RCC 7860 (cell line): ENCODE measurements around the gene DBX1.
"Not testable (repeated sequence)": the region's sequence is repeated elsewhere in the genome, so short reads cannot be mapped to it uniquely, and the experiment has no call there.

ENCODE experiments used
- DNase-seq: peaks from one replicate; pipeline ENCODE4 v3.0.0-alpha.2; 2015; ENCODE audit warnings: low spot score
- FAIRE-seq: peaks from 2 replicates; lab custom pipeline; 2012; peaks lifted over from hg19 to GRCh38; lab: Jason Lieb, UNC

Gene DBX1

DNA sequence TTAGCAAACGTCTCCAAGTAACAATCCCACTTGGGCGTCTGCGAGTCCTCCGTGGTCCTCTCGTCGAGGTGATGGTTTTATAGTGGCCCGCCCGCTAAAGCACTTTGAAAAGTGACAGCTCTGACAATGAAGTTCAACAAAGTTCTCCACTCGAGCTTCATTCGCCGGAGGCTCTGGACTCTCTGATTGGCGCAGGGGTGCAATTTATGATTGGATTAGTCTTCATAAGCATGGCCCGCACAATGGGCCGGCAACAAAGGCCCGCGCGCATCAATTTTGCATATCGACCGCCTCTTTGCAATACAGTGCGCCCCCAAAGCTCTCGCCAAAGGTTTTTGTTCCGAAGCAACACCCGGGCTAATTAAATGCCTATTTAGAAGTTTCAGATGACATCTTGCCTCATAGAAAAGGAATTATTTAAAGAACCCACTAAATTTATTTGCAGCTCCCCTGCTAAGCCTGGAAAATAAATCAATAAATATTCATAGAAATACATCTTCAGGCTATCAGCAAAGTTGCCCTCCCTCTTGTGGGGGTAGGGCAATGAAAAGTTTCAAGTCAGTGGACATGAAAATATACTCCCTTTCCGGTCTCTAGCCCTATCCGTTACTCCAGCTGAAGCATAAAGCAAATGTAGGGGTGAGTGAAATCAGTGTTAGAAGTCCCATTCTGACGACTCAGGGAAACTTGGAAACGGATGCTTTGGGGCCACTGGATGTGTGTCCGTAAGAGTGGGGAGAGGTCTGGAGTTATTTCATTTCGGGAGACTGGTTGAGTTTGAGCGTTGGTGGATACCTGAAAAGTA, at the start of gene DBX1:
Gene DBX1, minus strand, starts transcription at position 51 of the 805 bp plus-strand sequence. CDS start 151 bp downstream, outside the sequence.
- no peak for DNase-seq
- no peak for FAIRE-seq

DNA sequence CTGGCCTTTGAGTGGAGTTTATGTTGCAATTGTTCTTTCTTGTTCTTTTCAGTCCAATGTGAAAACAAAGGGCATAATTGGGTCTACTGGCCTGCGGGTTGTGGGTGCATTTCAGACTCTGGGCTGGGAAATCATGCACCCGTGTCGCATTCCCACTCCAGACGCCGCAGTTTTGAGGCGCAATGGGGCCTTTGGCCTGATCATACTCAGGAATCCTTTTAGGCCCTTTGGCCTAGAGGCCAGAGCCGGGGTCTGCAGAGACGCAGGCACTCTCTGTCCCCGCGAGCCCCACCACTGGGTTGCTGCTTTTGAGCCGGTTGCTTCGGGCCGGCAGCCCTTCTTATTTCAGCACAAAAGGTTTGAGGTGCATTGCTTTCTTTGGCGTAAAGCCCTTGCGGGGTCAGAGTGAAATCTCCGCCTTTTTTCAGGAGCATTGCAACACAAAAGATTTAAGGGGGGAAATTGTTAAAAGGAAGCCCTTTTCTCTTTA, 48.4 kb upstream of the DBX1 start:
- FAIRE-seq = no peak
- DNase-seq = no peak

- FAIRE-seq (no peak), DNase-seq (no peak)
Measured at GRCh38 chr11:20207781-20208621, 47.7 kb upstream of the DBX1 start.

GRCh38 chr11:20205807-20206206, 45.5 kb upstream of the DBX1 start:
- FAIRE-seq (no peak), DNase-seq (no peak)

GRCh38 chr11:20204681-20205080, 44.4 kb upstream of the DBX1 start:
- FAIRE-seq (no peak), DNase-seq (no peak)

- FAIRE-seq (no peak), DNase-seq (no peak)
Measured at GRCh38 chr11:20203831-20204230, 43.6 kb upstream of the DBX1 start.

GRCh38 chr11:20201231-20201630, 41.0 kb upstream of the DBX1 start:
- DNase-seq = no peak

GRCh38 chr11:20200331-20200955, 40.2 kb upstream of the DBX1 start:
- not testable (repeated sequence) for DNase-seq, FAIRE-seq

More at GRCh38 chr11:20201231-20201630, 41.0 kb upstream of the DBX1 start:
- FAIRE-seq = no peak

GRCh38 chr11:20197881-20198280, 37.6 kb upstream of the DBX1 start:
- DNase-seq = no peak
- no peak for FAIRE-seq

DNA sequence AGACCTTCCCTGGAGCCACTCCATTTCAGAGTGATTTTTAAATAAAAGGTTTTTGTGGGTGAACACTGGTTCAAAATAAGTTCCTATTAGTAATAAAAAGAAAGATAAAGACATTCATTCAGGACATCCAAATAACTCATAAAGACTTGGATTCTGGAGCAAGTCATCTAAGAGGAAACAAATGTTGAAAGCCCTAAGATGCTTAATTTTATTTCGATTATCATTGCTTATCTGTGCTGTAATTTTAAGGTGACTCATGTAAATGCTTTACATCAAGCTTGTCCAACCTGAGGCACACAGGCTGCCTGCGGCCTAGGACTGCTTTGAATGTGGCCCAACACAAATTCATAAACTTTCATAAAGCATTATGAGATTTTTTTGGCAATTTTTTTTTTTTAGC, 34.2 kb upstream of the DBX1 start:
- DNase-seq (no peak), FAIRE-seq (no peak)

GRCh38 chr11:20193307-20193706, 33.0 kb upstream of the DBX1 start:
- DNase-seq = no peak

DNA sequence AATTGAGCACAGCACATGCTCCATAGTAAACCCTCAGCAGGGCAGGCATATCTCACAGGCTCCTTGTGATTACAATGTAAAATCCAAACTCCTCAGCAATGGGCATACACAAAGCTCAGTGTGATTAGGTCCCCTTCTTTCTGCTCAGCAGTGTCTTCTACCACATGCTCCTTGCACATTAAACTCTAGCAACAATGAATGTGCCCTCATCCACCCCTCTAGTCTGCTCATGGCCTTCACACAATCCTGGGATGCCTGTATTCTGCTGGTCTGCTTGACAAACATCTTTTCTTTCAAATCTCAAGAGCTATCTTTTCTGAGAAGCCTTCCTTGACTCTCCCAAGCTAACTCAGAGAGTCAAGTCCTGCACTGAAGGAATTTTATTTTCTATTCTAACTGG, 32.4 kb upstream of the DBX1 start:
- DNase-seq (no peak), FAIRE-seq (no peak)

More at GRCh38 chr11:20193307-20193706, 33.0 kb upstream of the DBX1 start:
- FAIRE-seq = no peak

DNA sequence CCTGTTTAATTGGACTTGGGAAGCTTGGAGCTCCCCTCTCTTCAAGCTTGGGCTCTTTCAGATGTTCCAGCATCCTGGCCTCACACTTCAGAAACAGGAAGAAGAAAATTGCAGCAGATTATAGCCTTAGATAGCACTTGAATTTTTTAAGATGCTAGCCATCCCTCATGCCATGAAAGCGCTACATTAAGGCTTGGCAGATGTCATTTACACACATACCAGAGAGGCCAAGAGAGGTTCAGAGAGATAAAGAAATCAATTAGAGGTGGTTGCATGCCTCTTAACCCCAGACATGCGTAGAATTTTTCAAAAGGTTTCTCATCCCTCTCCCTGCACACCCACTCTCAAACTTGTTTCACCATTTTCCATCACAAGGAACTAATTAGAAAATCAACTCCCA, 31.9 kb upstream of the DBX1 start:
- FAIRE-seq = no peak
- DNase-seq = no peak

- no peak for DNase-seq
Measured at GRCh38 chr11:20178976-20179375, 18.7 kb upstream of the DBX1 start.

GRCh38 chr11:20177136-20177535, 16.9 kb upstream of the DBX1 start:
- no peak for FAIRE-seq
- no peak for DNase-seq

More at GRCh38 chr11:20178976-20179375, 18.7 kb upstream of the DBX1 start:
- FAIRE-seq = no peak

DNA sequence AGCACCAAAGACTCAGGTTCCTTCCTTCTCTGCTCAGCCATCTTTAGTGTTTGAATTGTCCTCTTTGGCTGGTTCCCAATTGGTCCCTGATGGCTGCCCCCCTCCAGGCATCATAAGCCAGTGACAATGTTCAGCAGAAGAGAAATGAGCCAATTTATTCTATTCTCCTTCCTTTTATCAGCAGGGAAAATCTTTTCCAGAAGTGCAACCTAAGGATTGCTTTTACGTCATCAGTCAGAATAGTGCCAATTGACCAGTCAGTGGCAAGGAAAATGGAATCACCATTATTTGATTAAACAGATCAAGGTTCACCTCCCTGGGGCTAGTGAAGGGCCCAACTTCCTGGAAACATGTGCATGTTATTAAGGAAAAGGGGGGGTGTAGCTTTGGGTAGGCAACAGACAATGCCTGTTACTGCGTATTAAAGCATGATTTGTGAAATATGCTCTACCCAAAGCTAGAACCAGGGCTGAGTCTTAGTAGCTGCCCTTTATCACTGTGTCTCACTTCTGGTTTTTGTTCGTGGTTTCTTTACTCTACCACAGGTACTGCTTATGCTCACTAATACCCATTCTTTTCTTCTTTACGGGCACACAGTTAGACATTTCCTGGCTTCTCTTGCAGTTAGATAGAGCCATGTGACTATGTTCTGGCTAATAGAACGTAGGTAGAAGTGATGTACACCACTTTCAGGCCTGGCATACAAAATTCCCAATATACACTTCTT, 12.6 kb upstream of the DBX1 start:
- no peak for FAIRE-seq
- no peak for DNase-seq

DNA sequence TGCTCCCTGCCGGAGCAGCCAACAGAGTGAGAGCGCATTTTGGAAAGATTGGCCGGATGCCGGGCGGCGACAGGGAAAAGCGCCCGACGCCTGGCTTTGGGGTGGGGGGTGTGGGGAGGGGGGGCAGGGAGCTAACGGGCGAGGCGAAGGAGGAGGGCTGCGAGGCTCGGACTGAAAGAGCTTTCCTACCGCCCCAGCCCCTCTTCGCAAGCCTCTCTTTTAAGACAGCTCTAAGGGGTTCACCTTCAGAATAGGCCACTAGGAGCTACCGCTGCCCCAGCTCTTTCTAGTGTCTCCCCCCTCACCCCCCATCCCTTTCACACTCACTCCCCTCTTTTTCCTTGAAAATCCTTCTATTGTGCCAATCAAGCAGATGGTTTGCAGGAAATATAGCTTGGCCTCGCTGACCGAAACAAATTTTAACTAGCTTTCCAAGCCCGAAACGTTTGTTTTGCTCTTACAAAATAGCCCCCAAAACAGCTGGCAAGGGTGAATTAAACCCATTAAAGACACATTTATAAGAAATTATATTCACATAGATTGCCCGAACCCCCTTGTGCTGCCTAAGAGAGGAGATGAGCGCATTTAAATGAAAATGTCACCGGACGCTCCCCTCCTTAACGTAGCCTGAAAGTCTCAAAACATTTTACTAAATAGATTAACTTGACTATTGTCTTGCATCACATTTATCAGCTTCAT, 3.7 kb upstream of the DBX1 start:
- no peak for FAIRE-seq
- DNase-seq = no peak

GRCh38 chr11:20162824-20163782, 2.8 kb upstream of the DBX1 start:
- DNase-seq (no peak), FAIRE-seq (no peak)
